Adrenal gland (tissue), 12 donors: ENCODE results near the gene EHMT2. TPM values are rescaled to one million over a fixed set of nuclear protein-coding genes. Genes with fewer than 3 reads are reported as not detected.

Experiments
- DNase-seq, 7 donors: peaks; one replicate each; pipeline ENCODE4 v3.0.0-alpha.2; 2019 to 2020
- H3K27ac ChIP-seq, 5 donors: fragments of 200-600 bp; sonication (generic) in 4 of 5; 1 replicate in 3 of 5; 2 replicates in 2 of 5; pipeline versions ENCODE4 v1.5.1 to v1.8.0; 2016 to 2020; ENCODE audit warnings: mild to moderate bottlenecking in 1 of 5
- H3K27me3 ChIP-seq: fragments of 200-600 bp; 2 replicates; pipeline ENCODE4 v1.8.0; 2021
- H3K36me3 ChIP-seq, 2 donors: fragments of 200-600 bp; replicated peaks in 1 of 2; 1 replicate in 1 of 2; 2 replicates in 1 of 2; pipeline versions ENCODE4 v1.5.1 to v1.8.0; 2018 to 2022
- H3K4me1 ChIP-seq, 2 donors: fragments of 200-600 bp; replicated peaks in 1 of 2; 1 replicate in 1 of 2; 2 replicates in 1 of 2; pipeline versions ENCODE4 v1.5.1 to v1.8.0; 2018 to 2021
- H3K4me3 ChIP-seq, 4 donors: fragments of 200-600 bp; sonication (generic) in 3 of 4; one replicate each; pipeline ENCODE4 v1.5.1; 2016 to 2018
- H3K9me3 ChIP-seq, 3 donors: fragments of 200-600 bp; sonication (generic) in 1 of 3; replicated peaks in 1 of 3; 1 replicate in 2 of 3; 2 replicates in 1 of 3; pipeline versions ENCODE4 v1.5.1 to v1.8.0; 2016 to 2021
- CTCF ChIP-seq, 6 experiments: fragments of 450-650 bp in 4 of 6; fragments of 200-600 bp in 2 of 6; sonication (generic) in 1 of 6; IDR thresholded peaks; 1 replicate in 5 of 6; 2 replicates in 1 of 6; pipeline versions ENCODE4 v1.5.1 to v1.8.0; 2016 to 2021; ENCODE audit warnings: antibody characterized with exemption in 6 of 6, mild to moderate bottlenecking in 2 of 6, moderate library complexity in 1 of 6
- POLR2A ChIP-seq, 2 donors: fragments of 450-650 bp; IDR thresholded peaks; one replicate each; pipeline ENCODE4 v1.6.1; 2017; ENCODE audit warnings: antibody characterized with exemption in 2 of 2, mild to moderate bottlenecking in 2 of 2, moderate library complexity in 1 of 2
- WGBS, 4 donors: extraction: QIAGEN DNeasy Blood & Tissue Kit in 2 of 4; methylation state at CpG; one replicate each; pipeline versions ENCODE4 v1.1.5 to v1.1.7; 2013 to 2017; 5-methylcytosine and 5-hydroxymethylcytosine counted together
- intact Hi-C, 2 donors: fragments of 100-400 bp; cut with DNase I; formaldehyde crosslinking; loops; one replicate each; pipeline versions ENCODE4 v1.14.1 to v1.15.0; 2022 to 2023
- polyA plus RNA-seq, 3 donors: library from polyadenylated mRNA; stranded (reverse); fragments of 200-250 nt in 2 of 3; fragments of 350-450 nt in 1 of 3; fragmentation: Illumina TruSeq in 1 of 3; extraction: RNeasy Lipid Tissue Mini Kit (QIAGEN cat#74804) in 1 of 3; gene quantifications; one replicate each; pipeline ENCODE4 v1.2.3, GENCODE V29; 2013 to 2014
- total RNA-seq, 9 donors: library from RNA; depleted of rRNA in 4 of 9; stranded (reverse); fragments of >200 nt in 4 of 9; fragments of 120-200 nt in 1 of 9; fragmentation: NEBNext Ultra II Directional in 1 of 9; extraction: Animal tissue kit (Norgen Biotek cat#: 25700) in 1 of 9; gene quantifications; one replicate each; pipeline versions ENCODE4 v1.1.0 to v1.2.4, GENCODE V29; 2013 to 2023
- donor health status: healthy with polysubstance abuse.
- donor health status: Bipolar disorder and iron deficiency.
- donor health status: DM: yes; HTN: yes; CAD: no.
- donor health status: DM: no; HTN: no; CAD: no.
- donor health status: DM: no; HTN: no; CAD: no.
- donor health status: DM: yes; HTN: yes; CAD: no.

Gene EHMT2
- total and polyA plus RNA-seq, 12 donors = 16.8 to 107 (median 49.9) TPM

- H3K4me3 ChIP-seq = peak within 1 kb of the TSS in 1 of 4 donors; percentile 30
- H3K36me3 ChIP-seq = no peaks in the 10 kb centered on the region
- peak; percentile 81 to 95 (median 94) for DNase-seq
- no peak for TF ChIP-seq CTCF (IDR thresholded peaks at IDR 0.05)
- TF ChIP-seq POLR2A (IDR thresholded peaks at IDR 0.05) = peak in 1 of 2 donors; percentile 34
- peak within 1 kb of the TSS; percentile 58 to 94 (median 90) for H3K27ac ChIP-seq
- no peaks in the 10 kb centered on the region for H3K27me3 ChIP-seq
- H3K9me3 ChIP-seq = no peaks in the 10 kb centered on the region
- WGBS, 4 donors = 42 to 55% (median 53%) methylated on average over 9 to 11 of the region's 11 CpGs
- intact Hi-C loops = no loop called here
- peaks cover 12 to 15% of the 10 kb centered on the region in 2 donors for H3K4me1 ChIP-seq
Measured at GRCh38 chr6:31945507-31946369, 48.2 kb upstream of the EHMT2 start, which contains the start of gene CFB. Gene CFB (plus strand): TSS chr6:31946095. CDS start chr6:31946222, 127 bp downstream.

- no peaks in the 10 kb centered on the region for H3K27me3 ChIP-seq
- no peak for TF ChIP-seq CTCF (IDR thresholded peaks at IDR 0.05)
- TF ChIP-seq POLR2A (IDR thresholded peaks at IDR 0.05) = no peak
- no peaks in the 10 kb centered on the region for H3K9me3 ChIP-seq
- H3K4me1 ChIP-seq = peaks cover 12 to 15% of the 10 kb centered on the region in 2 donors
- intact Hi-C loops = no loop called here
- peak overlapping the region in 4 of 5 donors; percentile 58 to 94 (median 88) for H3K27ac ChIP-seq
- no peaks in the 10 kb centered on the region for H3K36me3 ChIP-seq
- 38 to 59% (median 57%) methylated on average over 9 of the region's 9 CpGs for WGBS, 4 donors
- no peak for DNase-seq
- no peak overlapping the region for H3K4me3 ChIP-seq
Measured at GRCh38 chr6:31945154-31945506, 47.6 kb upstream of the EHMT2 start.

- no peak for DNase-seq
- 78 to 88% (median 82%) methylated on average over 1 to 3 of the region's 3 CpGs for WGBS, 4 donors
- Histone ChIP-seq H3K27ac (no peak overlapping the region), H3K36me3 (no peaks in the 10 kb centered on the region), H3K9me3 (no peaks in the 10 kb centered on the region), H3K27me3 (no peaks in the 10 kb centered on the region), H3K4me1 (peaks cover 12 to 15% of the 10 kb centered on the region in 2 donors), H3K4me3 (no peak overlapping the region)
- intact Hi-C loops = no loop called here
- no peak for TF ChIP-seq POLR2A (IDR thresholded peaks at IDR 0.05)
- no peak for TF ChIP-seq CTCF (IDR thresholded peaks at IDR 0.05)
Measured at GRCh38 chr6:31943742-31944141, 46.2 kb upstream of the EHMT2 start.

GRCh38 chr6:31940256-31940664 lies 42.8 kb upstream of the EHMT2 start:
- 20 to 38% (median 22%) methylated on average over 6 of the region's 6 CpGs for WGBS, 4 donors
- Histone ChIP-seq H3K9me3 (no peaks in the 10 kb centered on the region), H3K36me3 (no peaks in the 10 kb centered on the region), H3K4me3 (no peak overlapping the region), H3K27ac (no peak overlapping the region), H3K27me3 (no peaks in the 10 kb centered on the region), H3K4me1 (peaks cover 3 to 5% of the 10 kb centered on the region in 2 donors)
- DNase-seq = no peak
- intact Hi-C loops = no loop called here
- TF ChIP-seq CTCF (IDR thresholded peaks at IDR 0.05) = no peak
- no peak for TF ChIP-seq POLR2A (IDR thresholded peaks at IDR 0.05)
